Glutamatergic neuron (in vitro differentiated cells): ENCODE data around the gene KLHL35. TPM values are rescaled to one million over a fixed set of nuclear protein-coding genes. Genes with fewer than 3 reads are reported as not detected.
A peak's percentile ranks its signal among the peaks of the same experiment; 100 is the strongest.
"Not testable (repeated sequence)": the region's sequence is repeated elsewhere in the genome, so short reads cannot be mapped to it uniquely, and the experiment has no call there.

Experiments used
- DNase-seq: peaks from one replicate; pipeline ENCODE4 v3.0.0; 2022
- H3K27ac Mint-ChIP-seq: one replicate; pipeline ENCODE4 v1.8.0; 2020; ENCODE audit warnings: mild to moderate bottlenecking, mixed read lengths, inconsistent platforms; ENCODE audit not compliant: unreplicated experiment
- H3K27me3 Mint-ChIP-seq: one replicate; pipeline ENCODE4 v1.8.0; 2020; ENCODE audit warnings: mild to moderate bottlenecking, moderate library complexity, mixed read lengths, inconsistent platforms; ENCODE audit not compliant: unreplicated experiment
- H3K36me3 Mint-ChIP-seq: one replicate; pipeline ENCODE4 v1.8.0; 2020; ENCODE audit warnings: mild to moderate bottlenecking, mixed read lengths, inconsistent platforms; ENCODE audit not compliant: unreplicated experiment
- H3K4me1 Mint-ChIP-seq: one replicate; pipeline ENCODE4 v1.8.0; 2020; ENCODE audit warnings: mild to moderate bottlenecking, low read depth, mixed read lengths, inconsistent platforms; ENCODE audit not compliant: unreplicated experiment
- H3K4me3 Mint-ChIP-seq: one replicate; pipeline ENCODE4 v1.8.0; 2020; ENCODE audit warnings: mild to moderate bottlenecking, mixed read lengths, inconsistent platforms; ENCODE audit not compliant: unreplicated experiment
- H3K9me3 Mint-ChIP-seq: one replicate; pipeline ENCODE4 v1.8.0; 2020; ENCODE audit warnings: mild to moderate bottlenecking, moderate library complexity, mixed read lengths, inconsistent platforms; ENCODE audit not compliant: unreplicated experiment
- CTCF ChIP-seq: fragments of 200-600 bp; sonication (generic); IDR thresholded peaks from one replicate; pipeline ENCODE4 v1.5.0; 2021; ENCODE audit not compliant: partially characterized antibody, unreplicated experiment
- total RNA-seq: library from RNA; stranded (reverse); fragmentation: NEBNext Ultra II Directional; extraction: Animal tissue kit (Norgen Biotek cat#: 25700); gene quantifications from one replicate; pipeline ENCODE4 v1.2.1, GENCODE V29; 2021; ENCODE audit not compliant: unreplicated experiment

KLHL35 gene
- total RNA-seq, 1 donor from 2014 or later: 41.4 TPM

DNA sequence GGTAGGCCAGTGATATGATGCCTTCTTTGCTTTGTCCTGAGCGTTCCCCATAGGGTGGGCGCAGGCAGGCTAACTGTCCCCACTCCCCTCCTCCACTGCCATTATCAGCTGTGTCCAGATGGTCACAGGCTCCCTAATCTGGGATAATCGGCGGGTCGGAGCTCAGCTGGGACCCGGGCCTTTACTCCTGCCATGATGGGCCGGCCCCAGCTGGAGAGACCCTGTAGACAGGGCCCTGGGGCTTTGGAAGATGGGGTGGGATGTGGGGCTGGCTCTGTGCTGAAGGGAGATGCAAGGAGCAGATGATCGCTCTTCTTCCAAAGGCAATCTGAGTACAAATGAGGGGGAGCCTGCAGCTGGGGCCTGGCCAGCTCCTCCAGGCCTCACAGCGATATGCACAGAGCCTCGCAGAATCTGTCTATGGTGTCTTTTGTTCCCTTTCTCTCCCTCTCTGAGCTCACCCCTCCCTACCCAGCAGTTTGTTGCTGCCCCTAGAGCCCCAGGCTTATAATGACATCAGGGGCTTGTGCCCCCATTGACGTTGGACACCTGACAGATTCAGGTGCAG lies 11.9 kb downstream of the KLHL35 start:
- DNase-seq: peak; percentile 86
- peaks cover 17% of the 10 kb centered on the region for H3K27me3 Mint-ChIP-seq
- peak overlapping the region; percentile 96 for H3K27ac Mint-ChIP-seq
- TF ChIP-seq CTCF: no peak
- H3K4me3 Mint-ChIP-seq: peak overlapping the region; percentile 76
- no peaks in the 10 kb centered on the region for H3K36me3 Mint-ChIP-seq
- H3K4me1 Mint-ChIP-seq: peaks cover 38% of the 10 kb centered on the region
- peaks cover 12% of the 10 kb centered on the region for H3K9me3 Mint-ChIP-seq

- DNase-seq: no peak
- H3K27ac Mint-ChIP-seq: peak overlapping the region; percentile 96
- H3K36me3 Mint-ChIP-seq: no peaks in the 10 kb centered on the region
Measured at GRCh38 chr11:75420224-75421034, 12.6 kb downstream of the KLHL35 start.

GRCh38 chr11:75413864-75414263 lies 19.1 kb downstream of the KLHL35 start:
- H3K27me3 Mint-ChIP-seq: peaks cover 2% of the 10 kb centered on the region
- peak overlapping the region; percentile 52 for H3K27ac Mint-ChIP-seq

More at GRCh38 chr11:75420224-75421034, 12.6 kb downstream of the KLHL35 start:
- TF ChIP-seq CTCF: no peak
- Mint-ChIP-seq H3K4me1 (peaks cover 38% of the 10 kb centered on the region), H3K27me3 (peaks cover 17% of the 10 kb centered on the region), H3K4me3 (peak overlapping the region; percentile 76), H3K9me3 (peaks cover 12% of the 10 kb centered on the region)

GRCh38 chr11:75413146-75413545 lies 19.9 kb downstream of the KLHL35 start:
- not testable (repeated sequence) for H3K4me1 Mint-ChIP-seq, DNase-seq, H3K4me3 Mint-ChIP-seq, H3K9me3 Mint-ChIP-seq, H3K27ac Mint-ChIP-seq, H3K36me3 Mint-ChIP-seq, H3K27me3 Mint-ChIP-seq

More at GRCh38 chr11:75413864-75414263, 19.1 kb downstream of the KLHL35 start:
- peaks cover 2% of the 10 kb centered on the region for H3K9me3 Mint-ChIP-seq
- H3K4me1 Mint-ChIP-seq: peaks cover 9% of the 10 kb centered on the region
- no peak overlapping the region for H3K4me3 Mint-ChIP-seq
- peaks cover 6% of the 10 kb centered on the region for H3K36me3 Mint-ChIP-seq
- DNase-seq: no peak
- TF ChIP-seq CTCF: no peak

GRCh38 chr11:75409971-75410370 lies 23.0 kb downstream of the KLHL35 start:
- H3K27ac Mint-ChIP-seq, H3K9me3 Mint-ChIP-seq, H3K27me3 Mint-ChIP-seq, H3K36me3 Mint-ChIP-seq, H3K4me3 Mint-ChIP-seq, DNase-seq, H3K4me1 Mint-ChIP-seq: not testable (repeated sequence)

- no peaks in the 10 kb centered on the region for H3K27me3 Mint-ChIP-seq
- H3K9me3 Mint-ChIP-seq: no peaks in the 10 kb centered on the region
- DNase-seq: no peak
- no peak for TF ChIP-seq CTCF
- H3K4me3 Mint-ChIP-seq: no peak overlapping the region
- H3K36me3 Mint-ChIP-seq: peaks cover 6% of the 10 kb centered on the region
- peak overlapping the region; percentile 52 for H3K27ac Mint-ChIP-seq
- peaks cover 7% of the 10 kb centered on the region for H3K4me1 Mint-ChIP-seq
Measured at GRCh38 chr11:75408957-75409219, 24.1 kb downstream of the KLHL35 start.
